HepG2 (cell line): ENCODE results near the gene RPL21. TPM values are rescaled to one million over a fixed set of nuclear protein-coding genes. Genes with fewer than 3 reads are reported as not detected.
A peak's percentile ranks its signal among the peaks of the same experiment; 100 is the strongest.

ENCODE experiments used
- ATAC-seq: fragments of 200-7000 bp; cut with Tn5 transposase; 3 replicates; pipeline ENCODE4 v1.9.1; 2020; ENCODE audit warnings: mild to moderate bottlenecking, moderate library complexity
- BruUV-seq: library from RNA; stranded (reverse); fragments of 400-500 nt; replicated peaks from 2 replicates; lab custom pipeline; 2021; lab: Mats Ljungman, UMichigan
- CTCF ChIA-PET: fragments of 300-600 bp; formaldehyde crosslinking; extraction: SDS; loops from one replicate; lab custom pipeline; 2021; ENCODE audit warnings: low total read pairs, inconsistent platforms, low intra/inter-chr PET ratio; lab: Yijun Ruan, JAX
- POLR2A ChIA-PET: fragments of 350-600 bp; sonication (Branson Sonifier 250); formaldehyde crosslinking; loops from one replicate; lab custom pipeline; 2020; ENCODE audit warnings: antibody characterized with exemption, inconsistent platforms; lab: Yijun Ruan, JAX
- DNase-seq: peaks from one replicate; pipeline ENCODE4 v3.0.0-alpha.2; 2015; ENCODE audit warnings: low spot score
- FAIRE-seq: peaks from 3 replicates; lab custom pipeline; 2011; peaks lifted over from hg19 to GRCh38; lab: Jason Lieb, UNC
- H2AFZ ChIP-seq: one replicate; pipeline ENCODE4 v1.6.1; 2011; ENCODE audit warnings: low read length, inconsistent platforms
- H3K27ac ChIP-seq: fragments of 300-600 bp; 3 replicates; pipeline ENCODE4 v1.8.0; 2011; ENCODE audit warnings: mixed run types, mild to moderate bottlenecking, mixed read lengths, low read length, inconsistent platforms; ENCODE audit not compliant: insufficient read depth; ENCODE audit errors: extremely low read length
- H3K27me3 ChIP-seq, 2 experiments: fragments of 200-600 bp in 1 of 2; 2 replicates in 1 of 2; 3 replicates in 1 of 2; pipeline versions ENCODE4 v1.6.0 to v1.8.0; 2011; ENCODE audit warnings: low read length in 2 of 2, mild to moderate bottlenecking in 2 of 2, moderate library complexity in 2 of 2, inconsistent platforms in 1 of 2; ENCODE audit not compliant: insufficient read depth in 2 of 2, control insufficient read depth in 1 of 2
- H3K36me3 ChIP-seq, 2 experiments: fragments of 200-600 bp in 1 of 2; replicated peaks in 1 of 2; 2 replicates in 1 of 2; 3 replicates in 1 of 2; pipeline versions ENCODE4 v1.5.1 to v1.8.0; 2011; ENCODE audit warnings: low read length in 2 of 2, inconsistent platforms in 1 of 2; ENCODE audit not compliant: insufficient read depth in 2 of 2, control insufficient read depth in 1 of 2
- H3K4me1 ChIP-seq: 2 replicates; pipeline ENCODE4 v1.5.1; 2012; ENCODE audit warnings: low read length, inconsistent platforms; ENCODE audit not compliant: insufficient read depth
- H3K4me2 ChIP-seq: 2 replicates; pipeline ENCODE4 v1.6.0; 2011; ENCODE audit warnings: low read depth, low read length, inconsistent platforms
- H3K4me3 ChIP-seq, 3 experiments: fragments of 200-600 bp in 1 of 3; sonication (generic), shearing (Covaris generic) in 1 of 3; replicated peaks in 1 of 3; 2 replicates each; pipeline ENCODE4 v1.5.1; 2011 to 2016; ENCODE audit warnings: low read length in 3 of 3, inconsistent platforms in 2 of 3, low read depth in 2 of 3, mild to moderate bottlenecking in 2 of 3, control low read depth in 1 of 3, mixed read lengths in 1 of 3; ENCODE audit not compliant: insufficient read depth in 1 of 3
- H3K79me2 ChIP-seq: one replicate; pipeline ENCODE4 v1.6.1; 2011; ENCODE audit warnings: low read length, inconsistent platforms; ENCODE audit not compliant: insufficient read depth
- H3K9ac ChIP-seq: 2 replicates; pipeline ENCODE4 v1.6.0; 2011; ENCODE audit warnings: mild to moderate bottlenecking, low read depth, low read length, inconsistent platforms; ENCODE audit not compliant: insufficient read depth
- H3K9me3 ChIP-seq: 2 replicates; pipeline ENCODE4 v1.5.1; 2012; ENCODE audit warnings: mild to moderate bottlenecking, low read length
- H4K20me1 ChIP-seq: 2 replicates; pipeline ENCODE4 v1.6.0; 2011; ENCODE audit warnings: inconsistent platforms, mild to moderate bottlenecking, low read length, moderate library complexity; ENCODE audit not compliant: insufficient read depth
- AGO1 ChIP-seq: fragments of 200-400 bp; formaldehyde crosslinking; IDR thresholded peaks from 2 replicates; pipeline ENCODE4 v1.6.1; 2017; ENCODE audit warnings: mild to moderate bottlenecking, low read depth, low read length, moderate library complexity; ENCODE audit not compliant: poor library complexity, severe bottlenecking
- ASH2L ChIP-seq: fragments of 300-600, 200-600 bp; sonication (generic); IDR thresholded peaks from 2 replicates; pipeline ENCODE4 v1.7.0; 2017; ENCODE audit warnings: low read depth, mild to moderate bottlenecking, moderate library complexity, mixed read lengths, low read length; ENCODE audit not compliant: insufficient read length
- ELF3 ChIP-seq: IDR thresholded peaks from 2 replicates; pipeline ENCODE4 v1.6.1; 2016; ENCODE audit warnings: missing genetic modification reagents, missing compliant biosample characterization
- ERF ChIP-seq: IDR thresholded peaks from 2 replicates; pipeline ENCODE4 v1.6.1; 2018; ENCODE audit warnings: missing biosample characterization, missing genetic modification reagents
- FOXC1 ChIP-seq: sonication (generic); formaldehyde crosslinking; IDR thresholded peaks from 2 replicates; pipeline ENCODE4 v1.8.0; 2022; ENCODE audit warnings: mild to moderate bottlenecking, missing genetic modification reagents, borderline replicate concordance
- FOXP4 ChIP-seq: sonication (generic); formaldehyde crosslinking; IDR thresholded peaks from 2 replicates; pipeline ENCODE4 v1.4.0; 2020; ENCODE audit warnings: missing genetic modification reagents
- NFYC ChIP-seq: IDR thresholded peaks from 2 replicates; pipeline ENCODE4 v1.6.1; 2016; ENCODE audit warnings: missing genetic modification reagents, missing compliant biosample characterization
- PRDM4 ChIP-seq: sonication (generic); formaldehyde crosslinking; IDR thresholded peaks from 2 replicates; pipeline ENCODE4 v1.9.0; 2021; ENCODE audit warnings: missing genetic modification reagents, borderline replicate concordance
- PTBP1 ChIP-seq: fragments of 200-400 bp; formaldehyde crosslinking; IDR thresholded peaks from 2 replicates; pipeline ENCODE4 v1.6.1; 2018; ENCODE audit warnings: low read length, low read depth; ENCODE audit not compliant: poor library complexity, severe bottlenecking
- RBM39 ChIP-seq: fragments of 200-400 bp; formaldehyde crosslinking; IDR thresholded peaks from one replicate; pipeline ENCODE4 v1.6.1; 2018; ENCODE audit warnings: antibody characterized with exemption, mild to moderate bottlenecking, low read depth, low read length; ENCODE audit not compliant: poor library complexity, severe bottlenecking
- THAP11 ChIP-seq: IDR thresholded peaks from 2 replicates; pipeline ENCODE4 v1.6.1; 2016; ENCODE audit warnings: missing biosample characterization, missing genetic modification reagents
- ZFX ChIP-seq: sonication (generic); formaldehyde crosslinking; IDR thresholded peaks from 2 replicates; pipeline ENCODE4 v1.4.0; 2020; ENCODE audit warnings: mild to moderate bottlenecking, low read depth, missing genetic modification reagents, moderate library complexity
- ZGPAT ChIP-seq: IDR thresholded peaks from 2 replicates; pipeline ENCODE4 v1.6.1; 2016; ENCODE audit warnings: mild to moderate bottlenecking
- ZNF768 ChIP-seq: sonication (generic); formaldehyde crosslinking; IDR thresholded peaks from 2 replicates; pipeline ENCODE4 v1.4.0; 2020; ENCODE audit warnings: missing genetic modification reagents
- WGBS: methylation state at CpG from one replicate; pipeline ENCODE4 v1.1.6; 2017; ENCODE audit warnings: low lambda C conversion rate; 5-methylcytosine and 5-hydroxymethylcytosine counted together
- in situ Hi-C: cut with HindIII; loops from 2 replicates; pipeline ENCODE4 v1.10.0; 2017; ENCODE audit warnings: low pct_unique_long_range_greater_than_20kb; ENCODE audit not compliant: extremely low pct_ligation_motif_present
- intact Hi-C: fragments of 100-400 bp; cut with micrococcal nuclease; formaldehyde crosslinking; loops from one replicate; pipeline ENCODE4 v1.10.0; 2022; ENCODE audit not compliant: unreplicated experiment
- polyA plus RNA-seq, 8 experiments: library from polyadenylated mRNA; depleted of rRNA in 3 of 8; stranded (reverse) in 7 of 8; unstranded in 1 of 8; fragments of >200 nt; fragmentation: Illumina TruSeq in 4 of 8; extraction: Trizol in 4 of 8; gene quantifications; 2 replicates each; pipeline versions ENCODE4 v1.2.1 to v1.2.3, GENCODE V29; 2011 to 2016; ENCODE audit warnings: low read depth in 4 of 8, missing spikeins in 1 of 8, mixed read lengths in 1 of 8; ENCODE audit not compliant: insufficient read depth in 1 of 8
- total RNA-seq, 5 experiments: library from RNA; depleted of rRNA; stranded (reverse); fragments of >200 nt; fragmentation: Illumina TruSeq; extraction: Trizol; gene quantifications; 2 replicates each; pipeline ENCODE4 v1.2.3, GENCODE V29; 2016; ENCODE audit warnings: low read depth in 1 of 5
- TF ChIP-seq, protein P1 (sequence below): sonication (generic); formaldehyde crosslinking; IDR thresholded peaks from 2 replicates; pipeline ENCODE4 v1.5.0; 2020; ENCODE audit warnings: missing genetic modification reagents

RPL21 gene
- total and polyA plus RNA-seq, 2 of the 13 experiments (the other 11 are each of a cell fraction or from before 2014, with no cell fraction given), result 1,234 to 1,261 TPM

DNA sequence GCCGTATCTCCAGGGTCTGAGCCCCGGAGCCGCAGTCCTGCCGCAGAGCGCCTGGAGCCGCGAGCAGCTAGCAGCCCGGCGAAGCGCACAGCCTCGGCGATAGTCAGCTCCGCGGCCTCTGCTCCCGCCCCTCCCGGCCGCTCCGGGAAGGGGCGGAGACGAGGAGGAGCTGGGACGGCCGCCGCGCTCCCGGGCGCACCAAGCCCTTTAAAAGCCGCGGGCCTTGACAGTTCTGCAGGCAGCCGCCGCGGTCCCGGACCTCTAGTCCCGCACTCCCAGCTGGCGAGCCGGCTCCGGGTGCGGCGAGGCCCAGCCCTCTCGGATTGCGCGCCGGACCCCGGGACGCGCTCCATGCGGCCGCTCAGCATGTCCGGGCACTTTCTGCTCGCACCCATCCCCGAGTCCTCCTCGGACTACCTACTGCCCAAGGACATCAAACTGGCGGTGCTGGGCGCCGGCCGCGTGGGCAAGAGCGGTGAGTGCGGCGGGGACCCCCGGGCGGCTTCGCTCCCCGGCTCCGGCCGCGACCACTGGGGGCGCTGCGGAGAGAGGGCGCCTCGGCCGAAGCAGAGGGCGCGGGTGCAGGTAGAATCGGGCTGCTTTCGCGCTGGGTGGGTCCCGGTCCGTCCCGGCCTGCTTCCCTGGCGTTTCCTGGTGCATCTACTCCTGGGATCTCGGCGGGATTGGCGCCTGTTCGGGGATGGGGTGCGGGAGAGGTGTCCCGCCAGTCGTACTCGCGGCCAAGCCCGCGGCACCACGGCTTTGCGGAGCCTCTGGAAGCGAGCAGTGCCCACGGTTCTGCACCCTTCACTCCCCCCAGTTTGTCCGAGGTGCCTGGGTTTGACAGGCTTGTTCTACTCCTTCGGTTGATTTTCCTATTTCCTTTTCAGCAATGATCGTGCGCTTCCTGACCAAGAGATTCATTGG is 19.5 kb downstream of the RPL21 start, which contains the start of gene RASL11A:
Gene RASL11A (plus strand): TSS at position 237 of the 927 bp plus-strand sequence. CDS start 115 bp downstream, at position 352.
- ChIA-PET CTCF (no interaction called here), POLR2A (interaction anchor here (0.9 to 1.2 kb wide), 6 partner anchors 14 to 288 kb away, joined by 3 to 10 read pairs (median 4); partner anchors contain the start of gene RPL21)
- Histone ChIP-seq H4K20me1 (no peaks in the 10 kb centered on the region), H3K36me3 (no peaks in the 10 kb centered on the region), H3K9ac (peak within 1 kb of the TSS; percentile 65), H3K27ac (peak within 1 kb of the TSS; percentile 41), H3K4me1 (peaks cover 15% of the 10 kb centered on the region), H3K27me3 (no peaks in the 10 kb centered on the region), H3K79me2 (no peaks in the 10 kb centered on the region), H3K9me3 (no peaks in the 10 kb centered on the region), H3K4me3 (peak within 1 kb of the TSS; percentile 53 to 84 (median 76)), H2AFZ (peak within 1 kb of the TSS; percentile 35), H3K4me2 (peak within 1 kb of the TSS; percentile 86)
- BruUV-seq, result no TSS peak
- peak; percentile 94 for ATAC-seq
- in situ Hi-C loops, result no loop called here
- no peak for FAIRE-seq
- intact Hi-C loops, result loop anchor here (5.0 kb wide), 2 partner anchors 86 to 324 kb away; no protein-coding TSS in a partner anchor
- under 1% methylated on average over 22 of the region's 99 CpGs for WGBS
- peak; percentile 70 for DNase-seq
- TF ChIP-seq RBM39, result peak; percentile 54
- TF ChIP-seq FOXP4 (CRISPR knock-in tag), result no peak
- TF ChIP-seq NFYC (CRISPR knock-in tag), result no peak
- TF ChIP-seq FOXC1 (CRISPR knock-in tag), result peak; percentile 93
- peak; percentile 51 for TF ChIP-seq ERF (CRISPR knock-in tag)
- TF ChIP-seq PRDM4 (CRISPR knock-in tag), result 0 out of 2 replicates have a peak, but pooled peaks have one; percentile 40
- peak; percentile 74 for TF ChIP-seq ASH2L
- TF ChIP-seq ZFX, result peak; percentile 78
- peak; percentile 60; the same call in 1 of the 2 replicates for TF ChIP-seq ZNF768 (CRISPR knock-in tag)
- 0 out of 2 replicates have a peak, but pooled peaks have one; percentile 11 for TF ChIP-seq ELF3 (CRISPR knock-in tag)
- TF ChIP-seq PTBP1, result peak; percentile 85
- no peak for TF ChIP-seq AGO1
- TF ChIP-seq, protein P1, sequence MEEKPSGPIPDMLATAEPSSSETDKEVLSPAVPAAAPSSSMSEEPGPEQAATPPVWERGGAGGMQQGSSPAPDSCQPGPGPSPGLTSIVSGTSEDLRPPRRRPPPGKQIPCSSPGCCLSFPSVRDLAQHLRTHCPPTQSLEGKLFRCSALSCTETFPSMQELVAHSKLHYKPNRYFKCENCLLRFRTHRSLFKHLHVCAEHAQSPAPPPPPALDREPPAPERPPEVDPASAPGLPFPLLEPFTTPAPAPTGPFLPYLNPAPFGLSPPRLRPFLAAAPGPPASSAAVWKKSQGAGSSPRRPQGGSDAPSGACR (CRISPR knock-in tag), result peak; percentile 78; the same call in 1 of the 2 replicates
- TF ChIP-seq ZGPAT (CRISPR knock-in tag), result peak; percentile 90
- peak; percentile 27; the same call in 1 of the 2 replicates for TF ChIP-seq THAP11 (CRISPR knock-in tag)
